Measurements from ENCODE around the gene SPC25. TPM values are rescaled to one million over a fixed set of nuclear protein-coding genes. Genes with fewer than 3 reads are reported as not detected.

Gene SPC25
- total RNA-seq, 3 donors from 2014 or later (not counting 1 experiment from before 2014, with no cell fraction given): 0.45 to 1.0 TPM; not detected in 1

- ATAC-seq: peak in 1 of 3 donors; percentile 60
Measured at GRCh38 chr2:168920504-168921157, 30.4 kb upstream of the SPC25 start.

DNA sequence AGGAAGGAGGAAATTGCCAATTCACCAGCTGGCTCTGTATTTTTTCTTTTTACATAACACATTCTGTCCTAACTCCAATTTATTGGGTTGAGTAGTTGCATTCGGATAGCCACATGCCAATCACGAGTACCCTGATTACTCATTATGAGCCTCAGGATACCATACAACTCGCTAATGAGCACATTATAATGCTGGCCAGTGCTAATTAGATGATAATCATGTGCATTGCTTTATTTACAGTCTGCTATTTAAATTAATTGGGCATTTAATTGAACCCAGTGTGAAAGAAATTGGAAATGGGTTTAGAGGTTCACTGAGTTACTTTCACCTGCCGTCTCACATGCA, 26.1 kb upstream of the SPC25 start:
- Histone ChIP-seq H3K36me3 (ENCODE audit: control insufficient read depth, insufficient read depth, low read length) (no peaks in the 10 kb centered on the region), H3K9me3 (ENCODE audit: control insufficient read depth, insufficient read depth, low read length) (no peaks in the 10 kb centered on the region), H3K27ac (ENCODE audit: low read length) (no peak overlapping the region), H3K4me1 (ENCODE audit: control insufficient read depth, insufficient read depth, low read length) (peaks cover 4% of the 10 kb centered on the region), H3K4me3 (ENCODE audit: low read length) (no peak overlapping the region), H3K27me3 (ENCODE audit: control insufficient read depth, insufficient read depth, low read length) (peaks cover 11% of the 10 kb centered on the region)
- DNase-seq (no peak), ATAC-seq (no peak)
- H3K27ac Mint-ChIP-seq: no peak overlapping the region
- intact Hi-C loops (cut with micrococcal nuclease): no loop called here
- no peaks in the 10 kb centered on the region for H3K36me3 Mint-ChIP-seq
- TF ChIP-seq CTCF (IDR thresholded peaks at IDR 0.05): no peak
- no peaks in the 10 kb centered on the region for H3K9me3 Mint-ChIP-seq
- peaks cover 5 to 12% of the 10 kb centered on the region in 2 donors for H3K4me1 Mint-ChIP-seq
- peaks cover 26 to 43% of the 10 kb centered on the region in 2 donors for H3K27me3 Mint-ChIP-seq (ENCODE audit: low read depth in 2 of 2)
- H3K4me3 Mint-ChIP-seq: no peak overlapping the region
- 89% methylated on average over 4 of the region's 4 CpGs for WGBS (ENCODE audit: insufficient coverage)

More at GRCh38 chr2:168920504-168921157, 30.4 kb upstream of the SPC25 start:
- WGBS (ENCODE audit: insufficient coverage): 23% methylated on average over 4 of the region's 4 CpGs
- Mint-ChIP-seq H3K4me1 (peaks cover 0 to 6% of the 10 kb centered on the region in 2 donors), H3K27me3 (ENCODE audit: low read depth in 2 of 2) (peaks cover 23 to 47% of the 10 kb centered on the region in 2 donors), H3K4me3 (no peak overlapping the region), H3K36me3 (no peaks in the 10 kb centered on the region), H3K27ac (no peak overlapping the region), H3K9me3 (no peaks in the 10 kb centered on the region)
- Histone ChIP-seq H3K4me3 (ENCODE audit: low read length) (no peak overlapping the region), H3K36me3 (ENCODE audit: control insufficient read depth, insufficient read depth, low read length) (no peaks in the 10 kb centered on the region), H3K9me3 (ENCODE audit: control insufficient read depth, insufficient read depth, low read length) (no peaks in the 10 kb centered on the region), H3K27ac (ENCODE audit: low read length) (no peak overlapping the region), H3K4me1 (ENCODE audit: control insufficient read depth, insufficient read depth, low read length) (no peaks in the 10 kb centered on the region), H3K27me3 (ENCODE audit: control insufficient read depth, insufficient read depth, low read length) (no peaks in the 10 kb centered on the region)
- DNase-seq: peak in 1 of 2 donors; percentile 68
- TF ChIP-seq CTCF (IDR thresholded peaks at IDR 0.05): peak; percentile 68
- intact Hi-C loops (cut with micrococcal nuclease): loop anchor here (1.0 to 5.0 kb wide), 2 partner anchors 574 to 783 kb away; no protein-coding TSS in a partner anchor

- no peaks in the 10 kb centered on the region for H3K9me3 ChIP-seq (ENCODE audit: control insufficient read depth, insufficient read depth, low read length)
- H3K27me3 ChIP-seq (ENCODE audit: control insufficient read depth, insufficient read depth, low read length): peaks cover 11% of the 10 kb centered on the region
- H3K9me3 Mint-ChIP-seq: no peaks in the 10 kb centered on the region
- H3K27ac ChIP-seq (ENCODE audit: low read length): no peak overlapping the region
- H3K27me3 Mint-ChIP-seq (ENCODE audit: low read depth in 2 of 2): peaks cover 25 to 37% of the 10 kb centered on the region in 2 donors
- TF ChIP-seq CTCF (IDR thresholded peaks at IDR 0.05): no peak
- 93% methylated on average over 2 of the region's 3 CpGs for WGBS (ENCODE audit: insufficient coverage)
- no peak overlapping the region for H3K27ac Mint-ChIP-seq
- no peaks in the 10 kb centered on the region for H3K36me3 ChIP-seq (ENCODE audit: control insufficient read depth, insufficient read depth, low read length)
- intact Hi-C loops (cut with micrococcal nuclease): no loop called here
- ATAC-seq: no peak
- DNase-seq: no peak
- no peak overlapping the region for H3K4me3 Mint-ChIP-seq
- no peaks in the 10 kb centered on the region for H3K36me3 Mint-ChIP-seq
- peaks cover 4% of the 10 kb centered on the region for H3K4me1 ChIP-seq (ENCODE audit: control insufficient read depth, insufficient read depth, low read length)
- peaks cover 5 to 11% of the 10 kb centered on the region in 2 donors for H3K4me1 Mint-ChIP-seq
- no peak overlapping the region for H3K4me3 ChIP-seq (ENCODE audit: low read length)
Measured at GRCh38 chr2:168915441-168916330, 25.5 kb upstream of the SPC25 start.
